ENCODE results near the gene OTX1.
A peak's percentile ranks its signal among the peaks of the same experiment; 100 is the strongest.

OTX1 gene

GRCh38 chr2:63053889-63054602, 3.4 kb downstream of the OTX1 start:
- no peaks in the 10 kb centered on the region for H3K36me3 ChIP-seq (ENCODE audit: control insufficient read depth, insufficient read depth, low read length)
- H3K27ac ChIP-seq (ENCODE audit: low read depth, low read length, severe bottlenecking): no peak overlapping the region
- no peak overlapping the region for H3K4me3 ChIP-seq (ENCODE audit: extremely low read depth, insufficient read depth, low read length, poor library complexity, severe bottlenecking)
- H3K9me3 ChIP-seq (ENCODE audit: control insufficient read depth, low read length): no peaks in the 10 kb centered on the region
- peaks cover 35% of the 10 kb centered on the region for H3K4me1 ChIP-seq (ENCODE audit: control insufficient read depth, insufficient read depth, low read length, poor library complexity, severe bottlenecking)
- 1% methylated on average over 35 to 48 of the region's 48 CpGs for WGBS, 2 experiments (ENCODE audit: insufficient coverage in 2 of 2)

DNA sequence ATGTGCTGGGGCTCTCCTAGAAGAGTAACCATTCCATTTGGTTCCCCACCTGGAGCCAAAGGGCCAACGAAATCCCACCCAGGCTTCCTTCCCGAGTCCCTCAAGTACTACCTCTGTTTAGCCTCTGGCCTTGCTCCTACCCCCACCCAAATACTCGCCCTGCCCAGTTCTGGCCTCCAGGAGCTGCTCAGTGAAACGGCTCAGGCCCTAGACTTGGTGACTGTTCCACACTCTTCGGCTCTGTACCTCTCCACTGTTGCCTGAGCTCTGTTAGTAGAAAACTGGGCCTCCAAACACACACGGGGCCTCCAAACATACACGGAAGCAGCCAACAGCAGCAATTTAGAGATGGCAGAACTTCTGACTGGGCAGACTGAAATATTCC, 4.2 kb downstream of the OTX1 start:
- WGBS, 2 experiments (ENCODE audit: insufficient coverage in 2 of 2): 7 to 20% methylated on average over 3 to 5 of the region's 7 CpGs
- Histone ChIP-seq H3K4me1 (ENCODE audit: control insufficient read depth, insufficient read depth, low read length, poor library complexity, severe bottlenecking) (peaks cover 27% of the 10 kb centered on the region), H3K36me3 (ENCODE audit: control insufficient read depth, insufficient read depth, low read length) (no peaks in the 10 kb centered on the region), H3K27ac (ENCODE audit: low read depth, low read length, severe bottlenecking) (no peak overlapping the region), H3K4me3 (ENCODE audit: extremely low read depth, insufficient read depth, low read length, poor library complexity, severe bottlenecking) (no peak overlapping the region), H3K9me3 (ENCODE audit: control insufficient read depth, low read length) (no peaks in the 10 kb centered on the region)

GRCh38 chr2:63055226-63056106, 4.8 kb downstream of the OTX1 start:
- 1 to 2% methylated on average over 49 to 55 of the region's 63 CpGs for WGBS, 2 experiments (ENCODE audit: insufficient coverage in 2 of 2)
- peak overlapping the region; percentile 3 for H3K4me3 ChIP-seq (ENCODE audit: extremely low read depth, insufficient read depth, low read length, poor library complexity, severe bottlenecking)

DNA sequence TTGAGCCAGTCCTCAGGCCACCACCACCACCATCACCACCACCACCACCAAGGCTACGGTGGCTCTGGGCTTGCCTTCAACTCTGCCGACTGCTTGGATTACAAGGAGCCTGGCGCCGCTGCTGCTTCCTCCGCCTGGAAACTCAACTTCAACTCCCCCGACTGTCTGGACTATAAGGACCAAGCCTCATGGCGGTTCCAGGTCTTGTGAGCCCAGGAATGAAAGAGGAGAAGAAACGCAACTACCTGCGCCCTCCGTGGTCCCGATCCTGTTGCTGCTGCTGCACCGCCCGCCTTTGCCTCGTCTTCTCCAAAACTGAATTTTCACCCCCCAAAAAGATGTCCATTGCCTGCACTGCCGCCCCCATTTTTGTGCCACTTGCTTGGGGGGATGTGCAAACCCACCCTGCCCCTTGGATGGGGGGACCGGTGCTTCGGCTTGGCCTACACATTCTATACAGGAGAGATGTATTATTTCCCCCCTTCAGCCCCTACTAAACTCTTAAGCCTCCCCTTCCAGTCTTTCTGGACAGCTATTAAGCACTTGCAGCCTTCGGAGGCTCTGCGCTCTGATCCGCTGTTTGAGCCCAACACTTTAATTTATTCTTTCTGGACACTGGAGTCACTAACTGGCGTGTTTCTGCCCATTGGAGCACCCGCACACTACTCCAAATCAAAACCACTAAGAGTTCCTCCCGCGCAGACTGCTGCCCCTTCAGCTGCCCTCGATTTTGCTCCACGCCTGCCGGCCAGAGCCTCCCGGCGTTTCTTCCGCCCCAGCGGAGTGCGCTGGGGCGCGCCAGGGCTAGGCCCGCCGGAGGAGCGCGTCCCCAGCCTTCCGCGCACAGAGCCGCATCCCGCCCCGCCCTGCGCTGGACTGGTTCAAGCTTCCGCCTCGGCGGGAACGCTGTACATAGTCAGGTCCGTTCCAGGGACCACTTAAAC, 5.7 kb downstream of the OTX1 start:
- WGBS, 2 experiments (ENCODE audit: insufficient coverage in 2 of 2): 4 to 5% methylated on average over 38 to 47 of the region's 49 CpGs
- no peak overlapping the region for H3K27ac ChIP-seq (ENCODE audit: low read depth, low read length, severe bottlenecking)
- H3K36me3 ChIP-seq (ENCODE audit: control insufficient read depth, insufficient read depth, low read length): no peaks in the 10 kb centered on the region
- H3K4me1 ChIP-seq (ENCODE audit: control insufficient read depth, insufficient read depth, low read length, poor library complexity, severe bottlenecking): peaks cover 21% of the 10 kb centered on the region
- no peak overlapping the region for H3K4me3 ChIP-seq (ENCODE audit: extremely low read depth, insufficient read depth, low read length, poor library complexity, severe bottlenecking)
- H3K9me3 ChIP-seq (ENCODE audit: control insufficient read depth, low read length): no peaks in the 10 kb centered on the region

More at GRCh38 chr2:63055226-63056106, 4.8 kb downstream of the OTX1 start:
- H3K36me3 ChIP-seq (ENCODE audit: control insufficient read depth, insufficient read depth, low read length): no peaks in the 10 kb centered on the region
- H3K9me3 ChIP-seq (ENCODE audit: control insufficient read depth, low read length): no peaks in the 10 kb centered on the region
- H3K27ac ChIP-seq (ENCODE audit: low read depth, low read length, severe bottlenecking): no peak overlapping the region
- H3K4me1 ChIP-seq (ENCODE audit: control insufficient read depth, insufficient read depth, low read length, poor library complexity, severe bottlenecking): peaks cover 26% of the 10 kb centered on the region

- no peaks in the 10 kb centered on the region for H3K9me3 ChIP-seq (ENCODE audit: control insufficient read depth, low read length)
- H3K4me3 ChIP-seq (ENCODE audit: extremely low read depth, insufficient read depth, low read length, poor library complexity, severe bottlenecking): no peak overlapping the region
- no peaks in the 10 kb centered on the region for H3K36me3 ChIP-seq (ENCODE audit: control insufficient read depth, insufficient read depth, low read length)
- WGBS, 2 experiments (ENCODE audit: insufficient coverage in 2 of 2): 1 to 3% methylated on average over 8 to 13 of the region's 35 CpGs
- no peak overlapping the region for H3K27ac ChIP-seq (ENCODE audit: low read depth, low read length, severe bottlenecking)
- peaks cover 18% of the 10 kb centered on the region for H3K4me1 ChIP-seq (ENCODE audit: control insufficient read depth, insufficient read depth, low read length, poor library complexity, severe bottlenecking)
Observed at GRCh38 chr2:63057249-63058143, 6.9 kb downstream of the OTX1 start.

GRCh38 chr2:63058144-63058920, 7.7 kb downstream of the OTX1 start:
- Histone ChIP-seq H3K36me3 (ENCODE audit: control insufficient read depth, insufficient read depth, low read length) (no peaks in the 10 kb centered on the region), H3K4me1 (ENCODE audit: control insufficient read depth, insufficient read depth, low read length, poor library complexity, severe bottlenecking) (peaks cover 18% of the 10 kb centered on the region), H3K4me3 (ENCODE audit: extremely low read depth, insufficient read depth, low read length, poor library complexity, severe bottlenecking) (no peak overlapping the region), H3K9me3 (ENCODE audit: control insufficient read depth, low read length) (no peaks in the 10 kb centered on the region), H3K27ac (ENCODE audit: low read depth, low read length, severe bottlenecking) (no peak overlapping the region)
- WGBS, 2 experiments (ENCODE audit: insufficient coverage in 2 of 2): 1% methylated on average over 23 to 31 of the region's 35 CpGs

GRCh38 chr2:63058921-63059792, 8.5 kb downstream of the OTX1 start:
- no peak overlapping the region for H3K4me3 ChIP-seq (ENCODE audit: extremely low read depth, insufficient read depth, low read length, poor library complexity, severe bottlenecking)
- WGBS, 2 experiments (ENCODE audit: insufficient coverage in 2 of 2): 2% methylated on average over 55 to 61 of the region's 67 CpGs
- no peak overlapping the region for H3K27ac ChIP-seq (ENCODE audit: low read depth, low read length, severe bottlenecking)
- no peaks in the 10 kb centered on the region for H3K36me3 ChIP-seq (ENCODE audit: control insufficient read depth, insufficient read depth, low read length)
- H3K4me1 ChIP-seq (ENCODE audit: control insufficient read depth, insufficient read depth, low read length, poor library complexity, severe bottlenecking): peaks cover 18% of the 10 kb centered on the region
- H3K9me3 ChIP-seq (ENCODE audit: control insufficient read depth, low read length): no peaks in the 10 kb centered on the region

DNA sequence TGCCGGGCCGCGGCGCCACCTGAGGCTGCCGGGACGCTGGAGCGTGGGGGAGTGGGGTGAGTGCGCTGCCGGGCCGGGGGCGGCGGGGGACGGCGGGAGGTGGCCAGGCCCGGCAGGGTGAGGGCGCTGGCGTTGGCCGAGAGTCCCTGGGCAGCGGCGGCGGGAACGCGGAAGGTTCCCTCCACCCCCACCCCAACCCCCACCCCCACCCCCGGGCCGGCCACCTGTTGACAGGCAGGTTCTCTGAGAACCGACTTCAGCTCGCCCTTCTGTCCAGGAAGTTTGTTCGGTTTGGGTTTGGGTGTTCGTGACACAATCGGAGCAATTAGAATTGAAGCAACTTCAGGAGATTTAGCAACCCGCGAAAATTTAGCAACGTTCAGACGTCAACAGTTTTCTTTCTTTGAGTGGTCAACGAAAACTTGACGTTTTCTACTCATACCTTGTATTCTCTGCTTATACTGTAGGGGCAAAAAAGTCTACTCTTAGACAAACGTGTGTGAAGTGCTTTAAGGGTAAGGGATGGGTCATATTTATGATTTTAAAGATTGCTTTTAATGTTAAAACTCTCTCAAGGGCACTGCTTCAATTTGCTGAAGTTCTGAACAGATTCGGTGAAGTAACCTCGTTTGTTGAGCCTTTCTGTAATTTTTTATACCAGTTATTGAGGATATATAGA, 9.3 kb downstream of the OTX1 start:
- 0 to 1% methylated on average over 9 to 10 of the region's 39 CpGs for WGBS, 2 experiments (ENCODE audit: insufficient coverage in 2 of 2)
- no peaks in the 10 kb centered on the region for H3K9me3 ChIP-seq (ENCODE audit: control insufficient read depth, low read length)
- H3K4me1 ChIP-seq (ENCODE audit: control insufficient read depth, insufficient read depth, low read length, poor library complexity, severe bottlenecking): peaks cover 18% of the 10 kb centered on the region
- H3K36me3 ChIP-seq (ENCODE audit: control insufficient read depth, insufficient read depth, low read length): no peaks in the 10 kb centered on the region
- H3K27ac ChIP-seq (ENCODE audit: low read depth, low read length, severe bottlenecking): no peak overlapping the region
- H3K4me3 ChIP-seq (ENCODE audit: extremely low read depth, insufficient read depth, low read length, poor library complexity, severe bottlenecking): no peak overlapping the region

Data from mesodermal cell (in vitro differentiated cells).